HCT116 (cell line): ENCODE measurements around the gene TYW1.

Source experiments
- CBX3 ChIP-seq: IDR thresholded peaks from 2 replicates; pipeline ENCODE4 v1.6.1; 2012; ENCODE audit warnings: low read depth
- CEBPB ChIP-seq: IDR thresholded peaks from 2 replicates; pipeline ENCODE4 v1.6.1; 2012; ENCODE audit warnings: low read depth
- CTCF ChIP-seq, 3 experiments: fragments of 200-600 bp in 1 of 3; sonication (generic) in 1 of 3; IDR thresholded peaks in 2 of 3; conservative IDR thresholded peaks in 1 of 3; 2 replicates each; pipeline ENCODE4 v1.5.1; 2012 to 2017; ENCODE audit warnings: low read depth in 2 of 3, low read length in 2 of 3, antibody characterized with exemption in 1 of 3, borderline replicate concordance in 1 of 3, control low read depth in 1 of 3, mild to moderate bottlenecking in 1 of 3, mixed read lengths in 1 of 3, mixed run types in 1 of 3, moderate library complexity in 1 of 3; ENCODE audit not compliant: insufficient read depth in 1 of 3
- EZH2 ChIP-seq: fragments of 200-600 bp; sonication (generic); IDR thresholded peaks from 2 replicates; pipeline ENCODE4 v1.6.1; 2017; ENCODE audit warnings: antibody characterized with exemption, mixed run types
- EZH2phosphoT487 ChIP-seq: fragments of 200-600 bp; IDR thresholded peaks from 2 replicates; pipeline ENCODE4 v1.6.1; 2018; ENCODE audit warnings: antibody characterized with exemption, borderline replicate concordance
- JUND ChIP-seq: IDR thresholded peaks from 2 replicates; pipeline ENCODE4 v1.6.1; 2012
- POLR2A ChIP-seq: IDR thresholded peaks from 2 replicates; pipeline ENCODE4 v1.7.0; 2011; ENCODE audit warnings: borderline replicate concordance; ENCODE audit not compliant: insufficient read depth, insufficient read length; ENCODE audit errors: extremely low read depth
- POLR2AphosphoS5 ChIP-seq: IDR thresholded peaks from 2 replicates; pipeline ENCODE4 v1.6.1; 2011; ENCODE audit warnings: mild to moderate bottlenecking, low read depth, low read length, moderate library complexity
- REST ChIP-seq: IDR thresholded peaks from 2 replicates; pipeline ENCODE4 v1.6.1; 2012; ENCODE audit warnings: low read depth
- SIN3A ChIP-seq: IDR thresholded peaks from 2 replicates; pipeline ENCODE4 v1.6.1; 2012; ENCODE audit warnings: low read depth
- SRF ChIP-seq: IDR thresholded peaks from 2 replicates; pipeline ENCODE4 v1.6.1; 2012; ENCODE audit warnings: low read depth
- YY1 ChIP-seq: IDR thresholded peaks from 2 replicates; pipeline ENCODE4 v1.6.1; 2011; ENCODE audit warnings: low read length, low read depth, moderate library complexity, mild to moderate bottlenecking; ENCODE audit not compliant: insufficient replicate concordance; ENCODE audit errors: extremely low read depth
- ZNF274 ChIP-seq: fragments of 200-500 bp; sonication (Bioruptor generic); IDR thresholded peaks from 2 replicates; pipeline ENCODE4 v1.6.1; 2014; ENCODE audit warnings: mild to moderate bottlenecking, low read depth, low read length, inconsistent platforms
- TF ChIP-seq, protein P1 (sequence below): IDR thresholded peaks from 2 replicates; pipeline ENCODE4 v1.6.1; 2011; ENCODE audit warnings: mild to moderate bottlenecking, low read length, moderate library complexity; ENCODE audit not compliant: insufficient replicate concordance; ENCODE audit errors: extremely low read depth

GRCh38 chr7:66950763-66951162 is 45.9 kb upstream of the TYW1 start:
- TF ChIP-seq REST (no peak), POLR2A (no peak), POLR2AphosphoS5 (no peak), CBX3 (no peak), CEBPB (no peak), CTCF (IDR thresholded peaks at IDR 0.05 in 2 of 3, conservative IDR thresholded peaks at IDR 0.05 in 1 of 3; ENCODE audit: borderline replicate concordance in 1 of 3, insufficient read depth in 1 of 3, low read depth in 2 of 3, low read length in 2 of 3) (no peak), EZH2phosphoT487 (no peak), JUND (no peak), YY1 (no peak), ZNF274 (no peak), SIN3A (no peak), EZH2 (no peak), SRF (no peak)
- TF ChIP-seq, protein P1, sequence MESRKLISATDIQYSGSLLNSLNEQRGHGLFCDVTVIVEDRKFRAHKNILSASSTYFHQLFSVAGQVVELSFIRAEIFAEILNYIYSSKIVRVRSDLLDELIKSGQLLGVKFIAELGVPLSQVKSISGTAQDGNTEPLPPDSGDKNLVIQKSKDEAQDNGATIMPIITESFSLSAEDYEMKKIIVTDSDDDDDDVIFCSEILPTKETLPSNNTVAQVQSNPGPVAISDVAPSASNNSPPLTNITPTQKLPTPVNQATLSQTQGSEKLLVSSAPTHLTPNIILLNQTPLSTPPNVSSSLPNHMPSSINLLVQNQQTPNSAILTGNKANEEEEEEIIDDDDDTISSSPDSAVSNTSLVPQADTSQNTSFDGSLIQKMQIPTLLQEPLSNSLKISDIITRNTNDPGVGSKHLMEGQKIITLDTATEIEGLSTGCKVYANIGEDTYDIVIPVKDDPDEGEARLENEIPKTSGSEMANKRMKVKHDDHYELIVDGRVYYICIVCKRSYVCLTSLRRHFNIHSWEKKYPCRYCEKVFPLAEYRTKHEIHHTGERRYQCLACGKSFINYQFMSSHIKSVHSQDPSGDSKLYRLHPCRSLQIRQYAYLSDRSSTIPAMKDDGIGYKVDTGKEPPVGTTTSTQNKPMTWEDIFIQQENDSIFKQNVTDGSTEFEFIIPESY, result no peak
